Measurements from ENCODE around the gene PI3.
"Not testable (repeated sequence)": the region's sequence is repeated elsewhere in the genome, so short reads cannot be mapped to it uniquely, and the experiment has no call there.

PI3 gene

GRCh38 chr20:45174434-45175364 is at the start of gene PI3:
Gene PI3 (plus strand): TSS chr20:45174902. CDS start chr20:45174923, 21 bp downstream.
- no peak for DNase-seq (ENCODE audit: low read depth)

- DNase-seq (ENCODE audit: low read depth), result no peak
Observed at GRCh38 chr20:45128099-45128498, 46.6 kb upstream of the PI3 start.

GRCh38 chr20:45136911-45137310 is 37.8 kb upstream of the PI3 start:
- DNase-seq (ENCODE audit: low read depth), result no peak

GRCh38 chr20:45138561-45139300 is 36.0 kb upstream of the PI3 start:
- DNase-seq (ENCODE audit: low read depth), result no peak

GRCh38 chr20:45139733-45140375 is 34.8 kb upstream of the PI3 start:
- not testable (repeated sequence) for DNase-seq (ENCODE audit: low read depth)

- DNase-seq (ENCODE audit: low read depth), result no peak
Observed at GRCh38 chr20:45140836-45141235, 33.9 kb upstream of the PI3 start.

- DNase-seq (ENCODE audit: low read depth), result no peak
Observed at GRCh38 chr20:45149062-45149461, 25.6 kb upstream of the PI3 start.

GRCh38 chr20:45152405-45152804 is 22.3 kb upstream of the PI3 start:
- no peak for DNase-seq (ENCODE audit: low read depth)

- no peak for DNase-seq (ENCODE audit: low read depth)
Observed at GRCh38 chr20:45153147-45153546, 21.6 kb upstream of the PI3 start.

- no peak for DNase-seq (ENCODE audit: low read depth)
Observed at GRCh38 chr20:45153752-45154151, 20.9 kb upstream of the PI3 start.

- no peak for DNase-seq (ENCODE audit: low read depth)
Observed at GRCh38 chr20:45154183-45154582, 20.5 kb upstream of the PI3 start.

- not testable (repeated sequence) for DNase-seq (ENCODE audit: low read depth)
Observed at GRCh38 chr20:45154794-45155193, 19.9 kb upstream of the PI3 start.

- DNase-seq (ENCODE audit: low read depth), result no peak
Observed at GRCh38 chr20:45156713-45157112, 18.0 kb upstream of the PI3 start.

GRCh38 chr20:45157962-45158361 is 16.7 kb upstream of the PI3 start:
- DNase-seq (ENCODE audit: low read depth), result no peak

- DNase-seq (ENCODE audit: low read depth), result no peak
Observed at GRCh38 chr20:45163083-45163803, 11.5 kb upstream of the PI3 start.

- no peak for DNase-seq (ENCODE audit: low read depth)
Observed at GRCh38 chr20:45164906-45165305, 9.8 kb upstream of the PI3 start.

GRCh38 chr20:45173522-45173921 is 1.2 kb upstream of the PI3 start:
- no peak for DNase-seq (ENCODE audit: low read depth)

GRCh38 chr20:45176526-45177267 is 2.0 kb downstream of the PI3 start:
- DNase-seq (ENCODE audit: low read depth), result no peak

- no peak for DNase-seq (ENCODE audit: low read depth)
Observed at GRCh38 chr20:45179166-45179565, 4.5 kb downstream of the PI3 start.

GRCh38 chr20:45181639-45182038 is 6.9 kb downstream of the PI3 start:
- DNase-seq (ENCODE audit: low read depth), result no peak

GRCh38 chr20:45183084-45183483 is 8.4 kb downstream of the PI3 start:
- no peak for DNase-seq (ENCODE audit: low read depth)
